GM12878 (cell line): ENCODE measurements around the gene MYMX. TPM values are rescaled to one million over a fixed set of nuclear protein-coding genes. Genes with fewer than 3 reads are reported as not detected.

Source experiments
- BMI1 ChIP-seq: fragments of 450-650 bp; IDR thresholded peaks from 2 replicates; pipeline ENCODE4 v1.6.1; 2016; ENCODE audit warnings: mild to moderate bottlenecking, moderate library complexity, borderline replicate concordance
- BRCA1 ChIP-seq: IDR thresholded peaks from 2 replicates; pipeline ENCODE4 v1.6.1; 2011; ENCODE audit warnings: low read depth, low read length, improper control_type of control experiment
- KDM1A ChIP-seq: fragments of 200-600 bp; sonication (generic); IDR thresholded peaks from 2 replicates; pipeline ENCODE4 v1.6.1; 2016; ENCODE audit warnings: borderline replicate concordance
- NR2F1 ChIP-seq: fragments of 450-650 bp; conservative IDR thresholded peaks from 2 replicates; pipeline ENCODE4 v1.6.1; 2017; ENCODE audit warnings: mild to moderate bottlenecking
- SIX5 ChIP-seq: IDR thresholded peaks from 2 replicates; pipeline ENCODE4 v1.6.1; 2011; ENCODE audit warnings: mild to moderate bottlenecking, low read depth, low read length, moderate library complexity; ENCODE audit not compliant: severe bottlenecking
- SREBF2 ChIP-seq: IDR thresholded peaks from 2 replicates; pipeline ENCODE4 v1.6.1; 2012; ENCODE audit warnings: mild to moderate bottlenecking, low read length
- ZNF592 ChIP-seq: fragments of 450-650 bp; IDR thresholded peaks from 2 replicates; pipeline ENCODE4 v1.6.1; 2017; ENCODE audit warnings: mild to moderate bottlenecking, moderate library complexity
- polyA plus RNA-seq, 11 experiments: library from polyadenylated mRNA; depleted of rRNA in 4 of 11; unstranded in 6 of 11; stranded (reverse) in 5 of 11; fragments of >200 nt; fragmentation: Nextera tagmentation in 4 of 11; fragmentation: Illumina TruSeq in 1 of 11; extraction: Ambion mirVana in 4 of 11; extraction: Trizol in 1 of 11; gene quantifications; 1 replicate in 1 of 11; 2 replicates in 10 of 11; pipeline versions ENCODE4 v1.2.1 to v1.2.3, GENCODE V29; 2011 to 2016; ENCODE audit warnings: inconsistent platforms in 2 of 11, missing spikeins in 2 of 11, low read depth in 1 of 11
- total RNA-seq, 4 experiments: library from RNA; depleted of rRNA in 3 of 4; stranded (reverse); fragments of >200 nt in 3 of 4; fragmentation: Illumina TruSeq in 1 of 4; extraction: Trizol in 1 of 4; gene quantifications; 2 replicates each; pipeline versions ENCODE4 v1.2.1 to v1.2.3, GENCODE V29; 2013 to 2021

The MYMX gene
- total and polyA plus RNA-seq, 10 of the 15 experiments (the other 5 are each of a cell fraction or from before 2014, with no cell fraction given): not detected

GRCh38 chr6:44219053-44219814 is 2.5 kb downstream of the MYMX start (continued):
- TF ChIP-seq SREBF2 (no peak), SIX5 (no peak), BRCA1 (no peak), KDM1A (no peak), ZNF592 (no peak), BMI1 (no peak), NR2F1 (peak; percentile 64; the same call in 1 of the 2 replicates)
